H9 (cell line): ENCODE measurements around the gene TOM1L2. TPM values are rescaled to one million over a fixed set of nuclear protein-coding genes. Genes with fewer than 3 reads are reported as not detected.

Source experiments
- DNase-seq: peaks from one replicate; pipeline ENCODE4 v3.0.0-alpha.2; 2017
- H2AFZ ChIP-seq: one replicate; pipeline ENCODE4 v1.6.1; 2013; ENCODE audit warnings: mild to moderate bottlenecking, low read length, control low read depth, moderate library complexity
- H2AK5ac ChIP-seq: 2 replicates; pipeline ENCODE4 v1.6.1; 2013; ENCODE audit warnings: low read length, control low read depth, mixed read lengths; ENCODE audit not compliant: insufficient read length
- H2BK120ac ChIP-seq: one replicate; pipeline ENCODE4 v1.6.1; 2013; ENCODE audit warnings: low read depth, mild to moderate bottlenecking, low read length, control low read depth, inconsistent platforms; ENCODE audit not compliant: poor library complexity, severe bottlenecking
- H2BK12ac ChIP-seq: 2 replicates; pipeline ENCODE4 v1.6.1; 2013; ENCODE audit warnings: low read length, control low read depth, mixed read lengths, low read depth; ENCODE audit not compliant: insufficient read length
- H2BK15ac ChIP-seq: 2 replicates; pipeline ENCODE4 v1.6.1; 2013; ENCODE audit warnings: low read depth, low read length, control low read depth
- H2BK20ac ChIP-seq: one replicate; pipeline ENCODE4 v1.6.1; 2013; ENCODE audit warnings: low read depth, mild to moderate bottlenecking, low read length, control low read depth, inconsistent platforms; ENCODE audit not compliant: poor library complexity, severe bottlenecking
- H2BK5ac ChIP-seq: 2 replicates; pipeline ENCODE4 v1.6.1; 2013; ENCODE audit warnings: low read length, control low read depth, mixed read lengths; ENCODE audit not compliant: insufficient read length
- H3K14ac ChIP-seq: 2 replicates; pipeline ENCODE4 v1.6.1; 2013; ENCODE audit warnings: low read length, control low read depth; ENCODE audit not compliant: insufficient read depth
- H3K18ac ChIP-seq: 2 replicates; pipeline ENCODE4 v1.6.1; 2013; ENCODE audit warnings: low read depth, mild to moderate bottlenecking, mixed read lengths, low read length, control low read depth; ENCODE audit not compliant: insufficient read length
- H3K23ac ChIP-seq: 2 replicates; pipeline ENCODE4 v1.6.1; 2013; ENCODE audit warnings: low read length, control low read depth, mixed read lengths, low read depth; ENCODE audit not compliant: insufficient read length
- H3K23me2 ChIP-seq: 2 replicates; pipeline ENCODE4 v1.6.1; 2013; ENCODE audit warnings: low read depth, mild to moderate bottlenecking, mixed read lengths, low read length, control low read depth; ENCODE audit not compliant: insufficient read length, poor library complexity, severe bottlenecking
- H3K27ac ChIP-seq: 2 replicates; pipeline ENCODE4 v1.5.1; 2013; ENCODE audit warnings: low read length, control low read depth, mixed read lengths, low read depth; ENCODE audit not compliant: insufficient read length
- H3K27me3 ChIP-seq: 2 replicates; pipeline ENCODE4 v1.6.1; 2013; ENCODE audit warnings: low read length, control low read depth, inconsistent platforms; ENCODE audit not compliant: insufficient read depth
- H3K4ac ChIP-seq: 2 replicates; pipeline ENCODE4 v1.6.1; 2013; ENCODE audit warnings: low read depth, mild to moderate bottlenecking, control low read depth, inconsistent platforms, low read length, moderate library complexity
- H3K4me1 ChIP-seq: 2 replicates; pipeline ENCODE4 v1.6.1; 2013; ENCODE audit warnings: low read length, control low read depth, inconsistent platforms; ENCODE audit not compliant: insufficient read depth
- H3K4me2 ChIP-seq: 2 replicates; pipeline ENCODE4 v1.6.1; 2013; ENCODE audit warnings: low read length, control low read depth, mixed read lengths; ENCODE audit not compliant: insufficient read length, insufficient read depth
- H3K56ac ChIP-seq: 2 replicates; pipeline ENCODE4 v1.6.1; 2013; ENCODE audit warnings: low read depth, mild to moderate bottlenecking, mixed read lengths, low read length, control low read depth; ENCODE audit not compliant: insufficient read length
- H3K79me1 ChIP-seq: 2 replicates; pipeline ENCODE4 v1.6.1; 2013; ENCODE audit warnings: low read depth, mild to moderate bottlenecking, moderate library complexity, low read length, control low read depth, inconsistent platforms; ENCODE audit not compliant: insufficient read depth, poor library complexity, severe bottlenecking
- H3K79me2 ChIP-seq: 2 replicates; pipeline ENCODE4 v1.6.1; 2013; ENCODE audit warnings: low read length, control low read depth, inconsistent platforms; ENCODE audit not compliant: insufficient read depth
- H3K9ac ChIP-seq: 2 replicates; pipeline ENCODE4 v1.6.1; 2013; ENCODE audit warnings: low read length, control low read depth, mixed read lengths; ENCODE audit not compliant: insufficient read length; ENCODE audit errors: extremely low read depth
- H3K9me3 ChIP-seq: one replicate; pipeline ENCODE4 v1.6.1; 2013; ENCODE audit warnings: low read depth, low read length, inconsistent platforms; ENCODE audit not compliant: control insufficient read depth
- H3T11ph ChIP-seq: one replicate; pipeline ENCODE4 v1.6.1; 2013; ENCODE audit warnings: mild to moderate bottlenecking, low read length, control low read depth, inconsistent platforms
- H4K20me1 ChIP-seq: one replicate; pipeline ENCODE4 v1.6.1; 2013; ENCODE audit not compliant: control insufficient read depth, insufficient read length, insufficient read depth
- H4K5ac ChIP-seq: 2 replicates; pipeline ENCODE4 v1.6.1; 2013; ENCODE audit warnings: low read depth, mild to moderate bottlenecking, mixed read lengths, low read length, control low read depth; ENCODE audit not compliant: insufficient read length
- H4K8ac ChIP-seq: replicated peaks from 2 replicates; pipeline ENCODE4 v1.6.1; 2013; ENCODE audit warnings: low read length, control low read depth, mixed read lengths, low read depth; ENCODE audit not compliant: insufficient read length
- H4K91ac ChIP-seq: 2 replicates; pipeline ENCODE4 v1.6.1; 2013; ENCODE audit warnings: low read depth, mild to moderate bottlenecking, moderate library complexity, mixed read lengths, low read length, control low read depth; ENCODE audit not compliant: insufficient read length
- H3K27ac Mint-ChIP-seq, 3 experiments: 2 replicates in 2 of 3; 3 replicates in 1 of 3; pipeline ENCODE4 v1.8.0; 2020 to 2021; ENCODE audit warnings: mixed read lengths in 3 of 3, mild to moderate bottlenecking in 1 of 3, moderate library complexity in 1 of 3
- H3K27me3 Mint-ChIP-seq: 2 replicates; pipeline ENCODE4 v1.8.0; 2021; ENCODE audit warnings: low read depth, mild to moderate bottlenecking, moderate library complexity, mixed read lengths
- H3K36me3 Mint-ChIP-seq, 3 experiments: 2 replicates in 2 of 3; 3 replicates in 1 of 3; pipeline ENCODE4 v1.8.0; 2020 to 2021; ENCODE audit warnings: low read depth in 3 of 3, mixed read lengths in 3 of 3; ENCODE audit not compliant: insufficient read depth in 1 of 3
- H3K4me1 Mint-ChIP-seq, 2 experiments: 2 replicates each; pipeline ENCODE4 v1.8.0; 2020; ENCODE audit warnings: mixed read lengths in 2 of 2
- H3K4me3 Mint-ChIP-seq, 2 experiments: 2 replicates in 1 of 2; 3 replicates in 1 of 2; pipeline ENCODE4 v1.8.0; 2020 to 2021; ENCODE audit warnings: mild to moderate bottlenecking in 2 of 2, mixed read lengths in 2 of 2, moderate library complexity in 1 of 2
- H3K9me3 Mint-ChIP-seq, 2 experiments: 2 replicates in 1 of 2; 3 replicates in 1 of 2; pipeline ENCODE4 v1.8.0; 2020; ENCODE audit warnings: mild to moderate bottlenecking in 2 of 2, mixed read lengths in 2 of 2, moderate library complexity in 1 of 2
- total RNA-seq: library from RNA; stranded (reverse); gene quantifications from 2 replicates; pipeline ENCODE4 v1.2.1, GENCODE V29; 2021
- TF ChIP-seq, protein P1 (sequence below): fragments of 200-600 bp; sonication (generic); conservative IDR thresholded peaks from 3 replicates; pipeline ENCODE4 v1.8.0; 2021; ENCODE audit warnings: antibody characterized with exemption, mild to moderate bottlenecking

TOM1L2 gene
- total RNA-seq, 1 experiment from 2014 or later = 4.6 TPM

DNA sequence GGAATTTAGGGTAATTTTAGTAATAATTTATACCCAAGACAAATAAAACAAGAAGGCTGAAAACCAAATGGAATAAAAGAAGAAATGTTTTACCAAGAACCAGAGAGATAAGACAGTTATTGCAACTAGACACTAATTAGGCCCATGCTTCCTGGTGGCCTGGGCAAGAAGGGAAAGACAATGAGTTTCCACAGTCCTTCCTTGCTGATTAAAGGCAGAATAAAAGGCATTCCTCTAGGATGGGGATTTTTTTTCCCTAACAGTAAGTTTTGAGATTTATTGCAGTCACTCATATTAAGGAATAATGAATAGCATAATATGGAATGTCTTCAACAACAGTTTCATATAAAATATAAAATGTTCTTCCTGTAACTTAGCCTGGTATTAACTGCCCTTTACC, 41.5 kb downstream of the TOM1L2 start:
- Histone ChIP-seq H2AFZ (no peak overlapping the region), H2BK15ac (no peak overlapping the region), H3K56ac (no peak overlapping the region), H3K18ac (no peak overlapping the region), H2BK20ac (no peak overlapping the region), H2AK5ac (no peak overlapping the region), H3K79me1 (no peaks in the 10 kb centered on the region), H3K4ac (no peak overlapping the region), H3K27me3 (no peaks in the 10 kb centered on the region), H3K9me3 (no peaks in the 10 kb centered on the region), H2BK5ac (no peak overlapping the region), H4K20me1 (no peaks in the 10 kb centered on the region), H3K9ac (no peak overlapping the region), H3K23me2 (no peaks in the 10 kb centered on the region), H4K5ac (no peak overlapping the region), H3K27ac (no peak overlapping the region), H3T11ph (no peak overlapping the region), H2BK12ac (no peak overlapping the region), H4K8ac (no peak overlapping the region), H3K79me2 (no peaks in the 10 kb centered on the region), H3K14ac (no peak overlapping the region), H3K4me1 (no peaks in the 10 kb centered on the region; the same call in 1 of the 2 replicates), H4K91ac (no peak overlapping the region), H3K4me2 (no peak overlapping the region), H2BK120ac (no peak overlapping the region), H3K23ac (no peak overlapping the region)
- H3K36me3 Mint-ChIP-seq = no peaks in the 10 kb centered on the region
- TF ChIP-seq, protein P1, sequence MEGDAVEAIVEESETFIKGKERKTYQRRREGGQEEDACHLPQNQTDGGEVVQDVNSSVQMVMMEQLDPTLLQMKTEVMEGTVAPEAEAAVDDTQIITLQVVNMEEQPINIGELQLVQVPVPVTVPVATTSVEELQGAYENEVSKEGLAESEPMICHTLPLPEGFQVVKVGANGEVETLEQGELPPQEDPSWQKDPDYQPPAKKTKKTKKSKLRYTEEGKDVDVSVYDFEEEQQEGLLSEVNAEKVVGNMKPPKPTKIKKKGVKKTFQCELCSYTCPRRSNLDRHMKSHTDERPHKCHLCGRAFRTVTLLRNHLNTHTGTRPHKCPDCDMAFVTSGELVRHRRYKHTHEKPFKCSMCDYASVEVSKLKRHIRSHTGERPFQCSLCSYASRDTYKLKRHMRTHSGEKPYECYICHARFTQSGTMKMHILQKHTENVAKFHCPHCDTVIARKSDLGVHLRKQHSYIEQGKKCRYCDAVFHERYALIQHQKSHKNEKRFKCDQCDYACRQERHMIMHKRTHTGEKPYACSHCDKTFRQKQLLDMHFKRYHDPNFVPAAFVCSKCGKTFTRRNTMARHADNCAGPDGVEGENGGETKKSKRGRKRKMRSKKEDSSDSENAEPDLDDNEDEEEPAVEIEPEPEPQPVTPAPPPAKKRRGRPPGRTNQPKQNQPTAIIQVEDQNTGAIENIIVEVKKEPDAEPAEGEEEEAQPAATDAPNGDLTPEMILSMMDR = no peak
- no peaks in the 10 kb centered on the region for H3K9me3 Mint-ChIP-seq
- H3K4me3 Mint-ChIP-seq = no peak overlapping the region
- no peak overlapping the region for H3K27ac Mint-ChIP-seq
- peaks cover 11 to 16% of the 10 kb centered on the region in 2 experiments for H3K4me1 Mint-ChIP-seq
- H3K27me3 Mint-ChIP-seq = no peaks in the 10 kb centered on the region
- DNase-seq = no peak
